Retinal pigment epithelial cell (primary cell): ENCODE measurements around the gene DNAH14.

Experiments
- DNase-seq: peaks from one replicate; pipeline ENCODE4 v3.0.0-alpha.2; 2010; ENCODE audit warnings: low read depth
- H3K4me3 ChIP-seq: 2 replicates; pipeline ENCODE4 v1.5.1; 2011; ENCODE audit warnings: mild to moderate bottlenecking, low read length, control low read depth, moderate library complexity
- TF ChIP-seq, protein P1 (sequence below): conservative IDR thresholded peaks from 2 replicates; pipeline ENCODE4 v1.5.1; 2011; ENCODE audit warnings: low read depth, low read length, control low read depth, inconsistent platforms

The DNAH14 gene

DNA sequence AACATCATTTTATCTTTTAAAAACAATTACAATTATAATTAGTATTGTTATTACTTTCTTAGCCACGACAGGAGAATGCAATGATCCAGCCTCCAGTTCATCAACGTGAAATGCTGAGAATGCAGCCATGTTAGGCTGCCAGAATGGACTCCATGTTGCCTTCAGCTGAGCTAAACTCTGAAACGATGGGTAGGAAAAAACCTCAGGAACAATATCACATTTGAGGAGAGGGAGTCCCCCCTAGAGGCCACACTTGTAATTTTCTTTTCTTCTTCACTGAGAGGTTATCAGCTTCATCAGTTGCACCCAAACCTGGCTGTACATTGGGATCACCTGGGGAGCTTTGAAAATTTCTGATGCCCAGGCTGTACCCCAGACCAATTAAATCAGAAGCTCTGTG lies 34.6 kb upstream of the DNAH14 start:
- TF ChIP-seq, protein P1, sequence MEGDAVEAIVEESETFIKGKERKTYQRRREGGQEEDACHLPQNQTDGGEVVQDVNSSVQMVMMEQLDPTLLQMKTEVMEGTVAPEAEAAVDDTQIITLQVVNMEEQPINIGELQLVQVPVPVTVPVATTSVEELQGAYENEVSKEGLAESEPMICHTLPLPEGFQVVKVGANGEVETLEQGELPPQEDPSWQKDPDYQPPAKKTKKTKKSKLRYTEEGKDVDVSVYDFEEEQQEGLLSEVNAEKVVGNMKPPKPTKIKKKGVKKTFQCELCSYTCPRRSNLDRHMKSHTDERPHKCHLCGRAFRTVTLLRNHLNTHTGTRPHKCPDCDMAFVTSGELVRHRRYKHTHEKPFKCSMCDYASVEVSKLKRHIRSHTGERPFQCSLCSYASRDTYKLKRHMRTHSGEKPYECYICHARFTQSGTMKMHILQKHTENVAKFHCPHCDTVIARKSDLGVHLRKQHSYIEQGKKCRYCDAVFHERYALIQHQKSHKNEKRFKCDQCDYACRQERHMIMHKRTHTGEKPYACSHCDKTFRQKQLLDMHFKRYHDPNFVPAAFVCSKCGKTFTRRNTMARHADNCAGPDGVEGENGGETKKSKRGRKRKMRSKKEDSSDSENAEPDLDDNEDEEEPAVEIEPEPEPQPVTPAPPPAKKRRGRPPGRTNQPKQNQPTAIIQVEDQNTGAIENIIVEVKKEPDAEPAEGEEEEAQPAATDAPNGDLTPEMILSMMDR, result peak; percentile 35
- DNase-seq, result no peak
- H3K4me3 ChIP-seq, result no peak overlapping the region

GRCh38 chr1:224896130-224896781 lies 33.2 kb upstream of the DNAH14 start:
- DNase-seq, result no peak
- TF ChIP-seq, protein P1, result no peak
- no peak overlapping the region for H3K4me3 ChIP-seq

GRCh38 chr1:224897529-224898327 lies 31.7 kb upstream of the DNAH14 start:
- H3K4me3 ChIP-seq, result no peak overlapping the region
- DNase-seq, result peak; percentile 84
- TF ChIP-seq, protein P1, result no peak

DNA sequence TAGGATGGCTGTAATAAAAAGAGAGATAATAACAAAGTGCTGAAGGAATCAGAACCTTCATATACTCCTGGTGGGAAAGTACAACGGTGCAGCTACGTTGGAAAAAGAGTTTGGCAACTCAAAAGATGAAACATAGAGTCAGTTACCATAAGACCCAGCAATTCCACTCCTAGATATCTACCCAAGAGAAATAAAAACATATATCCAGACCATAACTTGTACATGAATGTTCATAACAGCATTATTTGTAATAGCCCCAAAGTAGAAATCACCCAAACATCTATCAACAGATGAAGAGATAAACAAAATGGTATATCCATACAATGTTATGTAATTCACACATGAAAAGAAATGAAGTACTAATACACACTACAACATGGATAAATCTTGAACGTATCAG lies 30.5 kb upstream of the DNAH14 start:
- DNase-seq, result no peak
- TF ChIP-seq, protein P1, result no peak
- H3K4me3 ChIP-seq, result no peak overlapping the region

GRCh38 chr1:224900062-224900630 lies 29.3 kb upstream of the DNAH14 start:
- H3K4me3 ChIP-seq, result no peak overlapping the region
- TF ChIP-seq, protein P1, result no peak
- DNase-seq, result peak; percentile 28

DNA sequence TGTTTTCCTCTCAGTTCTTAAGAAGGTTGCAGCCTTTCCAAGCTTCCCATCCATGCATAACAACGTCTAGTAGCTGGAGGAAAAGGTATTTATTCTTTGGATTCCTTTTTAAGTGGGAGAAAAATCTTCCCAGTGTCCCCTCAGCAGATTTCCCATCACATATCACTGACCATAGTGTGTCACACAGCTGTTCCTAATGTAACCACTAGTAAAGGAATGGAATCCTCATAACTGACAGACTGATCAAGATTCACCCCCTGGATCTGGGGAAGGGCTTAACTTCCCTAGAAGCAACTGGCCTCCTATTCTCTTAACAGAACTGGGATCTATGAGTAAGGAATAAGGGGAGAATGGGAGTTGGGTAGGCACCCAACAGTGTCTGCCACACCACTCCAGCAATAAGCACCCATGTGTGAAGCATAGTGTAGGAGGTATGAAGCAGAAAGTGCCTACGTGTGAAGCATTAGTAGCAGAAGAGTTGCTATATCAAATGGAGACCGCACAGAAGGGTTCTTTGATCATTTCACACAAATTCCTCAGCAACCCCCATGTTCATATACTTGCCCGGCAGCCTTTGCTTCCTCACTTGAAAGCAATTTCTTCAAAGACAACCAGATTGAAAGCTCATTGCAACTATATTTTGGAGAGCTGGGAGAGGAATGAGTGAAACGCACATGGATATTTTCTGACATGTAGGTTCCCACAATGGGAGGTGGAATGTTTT lies 28.2 kb upstream of the DNAH14 start:
- DNase-seq, result no peak
- H3K4me3 ChIP-seq, result no peak overlapping the region
- TF ChIP-seq, protein P1, result no peak
